ENCODE results near the gene MAPK7.

DNA sequence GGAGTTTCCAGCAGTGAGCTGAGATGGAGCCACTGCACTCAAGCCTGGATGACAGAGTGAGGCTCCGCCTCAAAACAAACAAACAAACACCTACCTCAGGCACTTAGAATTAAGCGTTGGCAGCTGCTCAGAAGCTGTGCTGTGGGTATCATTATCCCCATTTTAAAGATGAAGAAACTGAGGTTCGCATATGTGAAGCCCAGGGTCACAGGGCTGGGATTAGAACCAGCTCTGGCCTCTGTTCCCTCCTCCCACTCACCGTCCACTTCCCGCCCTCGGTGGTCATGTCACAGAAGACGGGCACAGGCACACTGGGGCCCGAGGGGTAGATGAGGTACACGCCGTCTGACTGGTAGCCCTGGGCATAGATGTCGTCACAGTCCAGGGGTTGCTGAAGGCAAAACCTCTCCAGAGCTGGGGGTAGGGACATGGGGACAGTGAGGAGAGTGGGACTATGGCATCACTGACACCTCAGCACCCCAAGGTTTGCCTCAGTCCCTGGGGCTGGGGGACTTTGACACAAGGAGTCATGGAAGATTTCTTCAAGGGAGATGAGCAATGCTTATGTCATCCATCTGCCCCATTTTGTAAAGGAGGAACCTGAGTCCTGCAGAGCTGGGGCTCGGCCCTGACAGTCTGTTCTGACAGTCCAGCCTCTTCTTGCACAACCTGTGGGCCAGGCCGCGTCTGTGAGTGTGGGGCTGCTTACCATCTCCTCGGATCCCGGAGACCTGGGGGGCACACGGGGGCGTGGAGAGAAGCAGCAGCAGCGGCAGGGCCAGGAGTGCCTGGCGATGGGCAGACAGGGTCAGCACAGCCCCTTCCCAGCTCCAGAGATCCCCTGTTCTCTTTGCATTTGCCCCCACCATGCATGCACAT, 8.0 kb downstream of the MAPK7 start:
- no peak for TF ChIP-seq CTCF (conservative IDR thresholded peaks at IDR 0.05; ENCODE audit: low read depth, low read length)
- no peak for TF ChIP-seq EZH2 (IDR thresholded peaks at IDR 0.05; ENCODE audit: borderline replicate concordance, low read depth, low read length, poor library complexity, severe bottlenecking)
